Measurements from ENCODE around the gene FAM83E.

- TF ChIP-seq CTCF (IDR thresholded peaks at IDR 0.05), result peak; percentile 92
- peak; percentile 68 for TF ChIP-seq ZNF121 (CRISPR knock-in tag; IDR thresholded peaks at IDR 0.05)
- TF ChIP-seq ZNF138 (CRISPR knock-in tag; conservative IDR thresholded peaks at IDR 0.05), result no peak
- TF ChIP-seq MYBL2 (CRISPR knock-in tag; IDR thresholded peaks at IDR 0.05), result no peak
- no peak for TF ChIP-seq E2F1 (CRISPR knock-in tag; IDR thresholded peaks at IDR 0.05)
- TF ChIP-seq ZNF317 (CRISPR knock-in tag; IDR thresholded peaks at IDR 0.05; ENCODE audit: borderline replicate concordance, low read depth), result no peak
- TF ChIP-seq MAX (CRISPR knock-in tag; IDR thresholded peaks at IDR 0.05), result no peak; the same call in 1 of the 2 replicates
- TF ChIP-seq FOXK1 (CRISPR knock-in tag; IDR thresholded peaks at IDR 0.05), result no peak; the same call in 1 of the 2 replicates
- no peak for TF ChIP-seq CDX4 (CRISPR knock-in tag; IDR thresholded peaks at IDR 0.05; ENCODE audit: borderline replicate concordance)
- no peak for TF ChIP-seq ZNF263 (CRISPR knock-in tag; IDR thresholded peaks at IDR 0.05; ENCODE audit: low read depth)
Measured at GRCh38 chr19:48588670-48589401, 26.0 kb downstream of the FAM83E start.
